Psoas muscle (tissue), 8 donors: Measurements from ENCODE around the gene C19orf85. TPM values are rescaled to one million over a fixed set of nuclear protein-coding genes. Genes with fewer than 3 reads are reported as not detected.

Source experiments
- ATAC-seq, 4 donors: fragments of 200-7000 bp; cut with Tn5 transposase; one replicate each; pipeline ENCODE4 v1.9.1; 2020; ENCODE audit warnings: moderate library complexity in 3 of 4, mild to moderate bottlenecking in 2 of 4
- DNase-seq, 2 donors: peaks; one replicate each; pipeline ENCODE4 v3.0.0-alpha.2; 2020
- H3K27ac ChIP-seq: fragments of 200-600 bp; one replicate; pipeline ENCODE4 v1.8.0; 2022
- H3K27me3 ChIP-seq, 3 donors: fragments of 200-600 bp in 1 of 3; one replicate each; pipeline versions ENCODE4 v1.6.1 to v1.8.0; 2013 to 2022; ENCODE audit warnings: low read length in 2 of 3, mild to moderate bottlenecking in 2 of 3, moderate library complexity in 1 of 3; ENCODE audit not compliant: insufficient read depth in 3 of 3
- H3K36me3 ChIP-seq, 2 donors: fragments of 200-600 bp in 1 of 2; one replicate each; pipeline versions ENCODE4 v1.6.1 to v1.8.0; 2013 to 2022; ENCODE audit warnings: low read depth in 1 of 2, mild to moderate bottlenecking in 1 of 2, moderate library complexity in 1 of 2; ENCODE audit not compliant: insufficient read depth in 1 of 2
- H3K4me1 ChIP-seq: fragments of 200-600 bp; one replicate; pipeline ENCODE4 v1.8.0; 2022
- H3K4me3 ChIP-seq: fragments of 200-600 bp; one replicate; pipeline ENCODE4 v1.8.0; 2022; ENCODE audit warnings: mild to moderate bottlenecking
- H3K9me3 ChIP-seq: fragments of 200-600 bp; one replicate; pipeline ENCODE4 v1.8.0; 2022
- CTCF ChIP-seq: fragments of 200-600 bp; IDR thresholded peaks from one replicate; pipeline ENCODE4 v1.8.0; 2022; ENCODE audit warnings: antibody characterized with exemption
- WGBS, 3 donors: extraction: QIAGEN DNeasy Blood & Tissue Kit; methylation state at CpG; one replicate each; pipeline versions ENCODE4 v1.1.6 to v1.1.7; 2013; 5-methylcytosine and 5-hydroxymethylcytosine counted together
- intact Hi-C, 2 donors: fragments of 100-400 bp; cut with DNase I; formaldehyde crosslinking; loops; one replicate each; pipeline versions ENCODE4 v1.11.0 to v1.14.2; 2022
- polyA plus RNA-seq, 3 donors: library from polyadenylated mRNA; stranded (reverse); fragments of 200-250 nt; gene quantifications; one replicate each; pipeline ENCODE4 v1.2.3, GENCODE V29; 2013
- total RNA-seq, 4 donors: library from RNA; stranded (reverse); fragmentation: NEBNext Ultra II Directional in 2 of 4; extraction: Animal tissue kit (Norgen Biotek cat#: 25700) in 2 of 4; gene quantifications; one replicate each; pipeline versions ENCODE4 v1.2.1 to v1.2.4, GENCODE V29; 2021 to 2023
- donor health status: healthy with polysubstance abuse.
- donor health status: DM: no; HTN: no; CAD: no; lungs with moderate emphysema.
- donor health status: Bipolar disorder and iron deficiency.
- donor health status: healthy.
- donor health status: DM: yes; HTN: yes; CAD: no.
- donor health status: DM: no; HTN: no; CAD: no.
- donor health status: DM: no; HTN: no; CAD: no.
- donor health status: DM: yes; HTN: yes; CAD: no.

The C19orf85 gene
- total and polyA plus RNA-seq, 7 donors = not detected

- H3K9me3 ChIP-seq = no peaks in the 10 kb centered on the region
- no peak overlapping the region for H3K4me3 ChIP-seq
- ATAC-seq (no peak), DNase-seq (no peak)
- H3K36me3 ChIP-seq = no peaks in the 10 kb centered on the region
- intact Hi-C loops = no loop called here
- no peak for TF ChIP-seq CTCF
- peaks cover 2% of the 10 kb centered on the region for H3K4me1 ChIP-seq
- no peaks in the 10 kb centered on the region for H3K27me3 ChIP-seq
- H3K27ac ChIP-seq = no peak overlapping the region
- WGBS, 3 donors = 67 to 73% (median 69%) methylated on average over 14 to 15 of the region's 15 CpGs
Observed at GRCh38 chr19:55463583-55464031, 944 bp downstream of the C19orf85 start.

- H3K4me1 ChIP-seq = peaks cover 2% of the 10 kb centered on the region
- no peaks in the 10 kb centered on the region for H3K36me3 ChIP-seq
- DNase-seq (no peak), ATAC-seq (no peak)
- no peak overlapping the region for H3K27ac ChIP-seq
- WGBS, 3 donors = 78 to 83% (median 79%) methylated on average over 11 of the region's 11 CpGs
- no peak for TF ChIP-seq CTCF
- intact Hi-C loops = no loop called here
- peak overlapping the region; percentile 98 for H3K4me3 ChIP-seq
- no peaks in the 10 kb centered on the region for H3K27me3 ChIP-seq
- no peaks in the 10 kb centered on the region for H3K9me3 ChIP-seq
Observed at GRCh38 chr19:55462722-55463121, 1.8 kb downstream of the C19orf85 start.

- intact Hi-C loops = no loop called here
- 13 to 14% (median 14%) methylated on average over 26 to 27 of the region's 27 CpGs for WGBS, 3 donors
- Histone ChIP-seq H3K4me3 (peak overlapping the region; percentile 98), H3K9me3 (no peaks in the 10 kb centered on the region), H3K27ac (peak overlapping the region; percentile 95), H3K36me3 (no peaks in the 10 kb centered on the region), H3K27me3 (no peaks in the 10 kb centered on the region), H3K4me1 (peaks cover 2% of the 10 kb centered on the region)
- TF ChIP-seq CTCF = no peak
- ATAC-seq (no peak), DNase-seq (no peak)
Observed at GRCh38 chr19:55461974-55462626, 2.5 kb downstream of the C19orf85 start.

- WGBS, 3 donors = 0 to 4% (median 0%) methylated on average over 38 to 54 of the region's 54 CpGs
- ATAC-seq = peak; percentile 96 to 97 (median 96)
- H3K9me3 ChIP-seq = no peaks in the 10 kb centered on the region
- H3K4me1 ChIP-seq = peaks cover 2% of the 10 kb centered on the region
- no peak for TF ChIP-seq CTCF
- peak; percentile 100 for DNase-seq
- H3K27ac ChIP-seq = peak within 1 kb of the TSS; percentile 95
- intact Hi-C loops = no loop called here
- peak within 1 kb of the TSS; percentile 98 for H3K4me3 ChIP-seq
- H3K36me3 ChIP-seq = no peaks in the 10 kb centered on the region
- H3K27me3 ChIP-seq = no peaks in the 10 kb centered on the region
Observed at GRCh38 chr19:55461259-55461973, 3.1 kb downstream of the C19orf85 start, which contains the start of gene ISOC2. TSS of gene ISOC2 (minus strand) at chr19:55461642. CDS start at chr19:55456486, 5,156 bp downstream.
